H1 (cell line): ENCODE measurements around the gene NEDD9. TPM values are rescaled to one million over a fixed set of nuclear protein-coding genes. Genes with fewer than 3 reads are reported as not detected.

ENCODE experiments used
- CTCF ChIA-PET: fragments of 300-600 bp; sonication (Branson Sonifier 250); formaldehyde crosslinking; loops from one replicate; lab custom pipeline; 2021; ENCODE audit not compliant: partially characterized antibody; lab: Charles Lee
- POLR2A ChIA-PET: fragments of 300-600 bp; sonication (Branson Sonifier 250); formaldehyde crosslinking; loops from one replicate; lab custom pipeline; 2021; ENCODE audit warnings: inconsistent platforms; ENCODE audit not compliant: partially characterized antibody; lab: Charles Lee
- DNase-seq, 2 experiments: peaks; one replicate each; pipeline versions ENCODE4 v3.0.0 to v3.0.0-alpha.2; 2010 to 2022; ENCODE audit warnings: low spot score in 2 of 2, low read depth in 1 of 2, mixed read lengths in 1 of 2
- FAIRE-seq: peaks from 2 replicates; lab custom pipeline; 2011; peaks lifted over from hg19 to GRCh38; lab: Jason Lieb, UNC
- H2AFZ ChIP-seq: 2 replicates; pipeline ENCODE4 v1.8.1; 2012; ENCODE audit warnings: low read length, inconsistent platforms
- H2AK5ac ChIP-seq: 2 replicates; pipeline ENCODE4 v1.6.1; 2013; ENCODE audit warnings: low read depth, low read length
- H2BK120ac ChIP-seq: replicated peaks from 2 replicates; pipeline ENCODE3; 2013; ENCODE audit warnings: low read depth, low read length, inconsistent platforms
- H2BK12ac ChIP-seq: 2 replicates; pipeline ENCODE4 v1.6.1; 2013; ENCODE audit warnings: low read depth, low read length
- H2BK15ac ChIP-seq: 2 replicates; pipeline ENCODE4 v1.6.1; 2013; ENCODE audit warnings: low read length
- H2BK20ac ChIP-seq: 2 replicates; pipeline ENCODE4 v1.6.1; 2013; ENCODE audit warnings: low read length
- H2BK5ac ChIP-seq: 2 replicates; pipeline ENCODE4 v1.6.1; 2013; ENCODE audit warnings: low read depth, low read length
- H3K14ac ChIP-seq: 2 replicates; pipeline ENCODE4 v1.6.1; 2013; ENCODE audit warnings: inconsistent platforms; ENCODE audit not compliant: insufficient read length
- H3K18ac ChIP-seq: 2 replicates; pipeline ENCODE4 v1.6.1; 2013; ENCODE audit warnings: low read length; ENCODE audit errors: extremely low read depth
- H3K23ac ChIP-seq: 2 replicates; pipeline ENCODE4 v1.6.1; 2013; ENCODE audit warnings: inconsistent platforms; ENCODE audit not compliant: insufficient read length
- H3K23me2 ChIP-seq: 2 replicates; pipeline ENCODE4 v1.6.1; 2013; ENCODE audit warnings: low read depth, low read length
- H3K27ac ChIP-seq: 2 replicates; pipeline ENCODE4 v1.6.1; 2011; ENCODE audit warnings: low read depth, low read length, inconsistent platforms
- H3K27me3 ChIP-seq, 4 experiments: replicated peaks in 1 of 4; 1 replicate in 1 of 4; 2 replicates in 3 of 4; pipeline versions ENCODE4 v1.6.1 to v1.8.1; 2011 to 2013; ENCODE audit warnings: low read length in 3 of 4, mild to moderate bottlenecking in 3 of 4, inconsistent platforms in 2 of 4, mixed read lengths in 2 of 4, moderate library complexity in 1 of 4; ENCODE audit not compliant: control insufficient read depth in 3 of 4, insufficient read depth in 3 of 4; ENCODE audit errors: extremely low read depth in 1 of 4
- H3K36me3 ChIP-seq, 4 experiments: 2 replicates each; pipeline versions ENCODE4 v1.6.1 to v1.8.1; 2011 to 2013; ENCODE audit warnings: mild to moderate bottlenecking in 4 of 4, low read length in 3 of 4, moderate library complexity in 2 of 4, control low read depth in 1 of 4, inconsistent platforms in 1 of 4; ENCODE audit not compliant: insufficient read depth in 4 of 4, control insufficient read depth in 2 of 4
- H3K4ac ChIP-seq: replicated peaks from 2 replicates; pipeline ENCODE3; 2013; ENCODE audit warnings: low read length, low read depth, mixed read lengths, inconsistent platforms; ENCODE audit not compliant: insufficient read length
- H3K4me1 ChIP-seq, 4 experiments: replicated peaks in 1 of 4; 1 replicate in 1 of 4; 2 replicates in 3 of 4; pipeline versions ENCODE4 v1.6.1 to v1.8.1; 2011 to 2013; ENCODE audit warnings: low read length in 3 of 4, inconsistent platforms in 2 of 4, mixed read lengths in 1 of 4; ENCODE audit not compliant: insufficient read depth in 4 of 4, control insufficient read depth in 3 of 4
- H3K4me2 ChIP-seq, 2 experiments: 2 replicates each; pipeline versions ENCODE4 v1.6.1 to v1.8.1; 2011 to 2013; ENCODE audit warnings: low read depth in 2 of 2, low read length in 2 of 2, control low read depth in 1 of 2, inconsistent platforms in 1 of 2, mild to moderate bottlenecking in 1 of 2; ENCODE audit not compliant: insufficient read depth in 1 of 2
- H3K4me3 ChIP-seq, 4 experiments: fragments of 200-600, 300-600 bp in 1 of 4; sonication (generic), shearing (Covaris generic), sonication (Bioruptor Twin) in 1 of 4; 2 replicates each; pipeline versions ENCODE4 v1.5.1 to v1.8.1; 2011 to 2016; ENCODE audit warnings: low read length in 4 of 4, low read depth in 3 of 4, control low read depth in 2 of 4, inconsistent platforms in 2 of 4, mild to moderate bottlenecking in 2 of 4, mixed read lengths in 1 of 4, moderate library complexity in 1 of 4; ENCODE audit not compliant: insufficient read depth in 2 of 4; ENCODE audit errors: extremely low read depth in 1 of 4
- H3K56ac ChIP-seq: replicated peaks from 2 replicates; pipeline ENCODE3; 2013; ENCODE audit warnings: low read depth, mild to moderate bottlenecking, mixed read lengths, low read length, inconsistent platforms; ENCODE audit not compliant: insufficient read length
- H3K79me1 ChIP-seq: 2 replicates; pipeline ENCODE4 v1.6.1; 2013; ENCODE audit warnings: low read depth, low read length, control low read depth
- H3K79me2 ChIP-seq, 2 experiments: 2 replicates each; pipeline versions ENCODE4 v1.6.1 to v1.8.1; 2012 to 2013; ENCODE audit warnings: low read length in 2 of 2, mild to moderate bottlenecking in 2 of 2, inconsistent platforms in 1 of 2; ENCODE audit not compliant: insufficient read depth in 2 of 2, control insufficient read depth in 1 of 2
- H3K9ac ChIP-seq, 4 experiments: replicated peaks in 1 of 4; 1 replicate in 1 of 4; 2 replicates in 3 of 4; pipeline versions ENCODE4 v1.6.1 to v1.8.1; 2011 to 2013; ENCODE audit warnings: low read depth in 3 of 4, low read length in 3 of 4, control low read depth in 2 of 4, mild to moderate bottlenecking in 2 of 4, moderate library complexity in 2 of 4, inconsistent platforms in 1 of 4; ENCODE audit errors: extremely low read depth in 1 of 4
- H3K9me3 ChIP-seq, 2 experiments: 2 replicates each; pipeline versions ENCODE4 v1.6.1 to v1.8.1; 2012 to 2013; ENCODE audit warnings: mild to moderate bottlenecking in 2 of 2, moderate library complexity in 2 of 2, control low read depth in 1 of 2, inconsistent platforms in 1 of 2, low read depth in 1 of 2, low read length in 1 of 2, mixed read lengths in 1 of 2; ENCODE audit not compliant: insufficient read depth in 2 of 2
- H4K20me1 ChIP-seq, 2 experiments: replicated peaks in 1 of 2; 2 replicates each; pipeline versions ENCODE3 to v1.8.1; 2011 to 2013; ENCODE audit warnings: inconsistent platforms in 2 of 2, low read length in 2 of 2, mild to moderate bottlenecking in 1 of 2; ENCODE audit not compliant: insufficient read depth in 2 of 2, control insufficient read depth in 1 of 2
- H4K5ac ChIP-seq: 2 replicates; pipeline ENCODE4 v1.6.1; 2013; ENCODE audit warnings: low read length, low read depth, mixed read lengths, inconsistent platforms; ENCODE audit not compliant: insufficient read length
- H4K8ac ChIP-seq: 2 replicates; pipeline ENCODE4 v1.8.0; 2013; ENCODE audit warnings: mild to moderate bottlenecking, moderate library complexity, low read length, inconsistent platforms; ENCODE audit not compliant: insufficient read depth; ENCODE audit errors: extremely low read depth
- H4K91ac ChIP-seq: replicated peaks from 2 replicates; pipeline ENCODE3; 2013; ENCODE audit warnings: low read length, mixed read lengths, inconsistent platforms; ENCODE audit not compliant: insufficient read length
- HDAC6 ChIP-seq: IDR thresholded peaks from one replicate; pipeline ENCODE4 v1.7.1; 2012; ENCODE audit warnings: low read depth, mild to moderate bottlenecking, inconsistent platforms, low read length, moderate library complexity
- WGBS, 2 experiments: shearing (Covaris generic) in 1 of 2; methylation state at CpG; one replicate each; pipeline versions ENCODE4 v1.1.6 to v1.1.7; 2013 to 2015; ENCODE audit warnings: low lambda C conversion rate in 2 of 2, mixed read lengths in 2 of 2, inconsistent platforms in 1 of 2, low coverage in 1 of 2, missing lambda C conversion rate in 1 of 2; ENCODE audit not compliant: insufficient replicate concordance in 2 of 2, insufficient coverage in 1 of 2, insufficient read length in 1 of 2; ENCODE audit errors: extremely low coverage in 1 of 2, missing lambda C conversion rate in 1 of 2; 5-methylcytosine and 5-hydroxymethylcytosine counted together
- polyA plus RNA-seq, 7 experiments: library from polyadenylated mRNA; depleted of rRNA in 3 of 7; stranded (reverse) in 5 of 7; unstranded in 2 of 7; fragments of >200 nt in 5 of 7; fragments of 200-250 nt in 2 of 7; gene quantifications; 1 replicate in 5 of 7; 2 replicates in 1 of 7; 4 replicates in 1 of 7; pipeline versions ENCODE4 v1.2.1 to v1.2.3, GENCODE V29; 2011 to 2013; ENCODE audit warnings: missing spikeins in 2 of 7, mixed read lengths in 2 of 7
- total RNA-seq: library from RNA; stranded (reverse); fragmentation: NEBNext Ultra II Directional; extraction: Animal tissue kit (Norgen Biotek cat#: 25700); gene quantifications from 2 replicates; pipeline ENCODE4 v1.2.1, GENCODE V29; 2021

NEDD9 gene
- total and polyA plus RNA-seq, 2 of the 8 experiments (the other 6 are each of a cell fraction or from before 2014, with no cell fraction given) = 3.6 to 12.0 TPM

- ChIA-PET POLR2A (no interaction called here), CTCF (interaction anchor here (0.9 to 1.9 kb wide), 2 partner anchors 34 to 802 kb away, joined by 3 to 7 read pairs; no protein-coding TSS in a partner anchor)
- H2BK12ac ChIP-seq = no peak overlapping the region
- no peaks in the 10 kb centered on the region for H3K79me1 ChIP-seq
- no peak overlapping the region for H2BK20ac ChIP-seq
- 88% methylated on average over 4 of the region's 4 CpGs; no CpG with 5 or more reads in 1 of the 2 experiments for WGBS, 2 experiments
- DNase-seq (no peak), FAIRE-seq (no peak)
- no peak for TF ChIP-seq HDAC6
- H3K4me1 ChIP-seq = peaks cover 4 to 9% (median 8%) of the 10 kb centered on the region in 4 experiments; a peak in 6 of 7 replicates
- H4K91ac ChIP-seq = no peak overlapping the region
- no peaks in the 10 kb centered on the region for H4K20me1 ChIP-seq
- no peak overlapping the region for H2BK5ac ChIP-seq
- H3K79me2 ChIP-seq = no peaks in the 10 kb centered on the region
- no peaks in the 10 kb centered on the region for H3K23me2 ChIP-seq
- H3K9me3 ChIP-seq = no peaks in the 10 kb centered on the region
- H3K4ac ChIP-seq = no peak overlapping the region
- H3K14ac ChIP-seq = no peak overlapping the region
- H3K9ac ChIP-seq = no peak overlapping the region
- no peak overlapping the region for H3K27ac ChIP-seq
- H3K56ac ChIP-seq = no peak overlapping the region
- H2BK15ac ChIP-seq = no peak overlapping the region
- H4K5ac ChIP-seq = no peak overlapping the region
- no peak overlapping the region for H2BK120ac ChIP-seq
- no peak overlapping the region for H2AFZ ChIP-seq
- no peaks in the 10 kb centered on the region for H3K36me3 ChIP-seq
- no peak overlapping the region for H3K18ac ChIP-seq
- no peak overlapping the region for H2AK5ac ChIP-seq
- no peak overlapping the region for H4K8ac ChIP-seq
- H3K4me3 ChIP-seq = no peak overlapping the region
- H3K27me3 ChIP-seq = no peaks in the 10 kb centered on the region; a peak in 1 of 7 replicates
- no peak overlapping the region for H3K23ac ChIP-seq
- no peak overlapping the region for H3K4me2 ChIP-seq
These were observed 43.1 kb upstream of the NEDD9 start for GRCh38 chr6:11275598-11275997.
